Cardiac muscle cell (in vitro differentiated cells and primary cell): ENCODE data around the gene OCIAD1. TPM values are rescaled to one million over a fixed set of nuclear protein-coding genes. Genes with fewer than 3 reads are reported as not detected.

ENCODE experiments used
- DNase-seq, 2 donors: peaks; one replicate each; pipeline versions ENCODE4 v3.0.0 to v3.0.0-alpha.2; 2010 to 2017; ENCODE audit warnings: low read depth in 1 of 2, low spot score in 1 of 2
- H3K27ac ChIP-seq: fragments of 200-600 bp; sonication (generic); 2 replicates; pipeline ENCODE4 v1.5.1; 2016
- H3K27me3 ChIP-seq: fragments of 200-600 bp; sonication (generic); 2 replicates; pipeline ENCODE4 v1.6.0; 2016; ENCODE audit warnings: control low read depth
- H3K36me3 ChIP-seq: fragments of 200-600 bp; sonication (generic); 2 replicates; pipeline ENCODE4 v1.5.1; 2016; ENCODE audit warnings: control low read depth
- H3K4me1 ChIP-seq: fragments of 200-600 bp; sonication (generic); 2 replicates; pipeline ENCODE4 v1.8.1; 2017; ENCODE audit warnings: low read depth, mild to moderate bottlenecking, mixed run types
- H3K4me3 ChIP-seq: fragments of 200-600 bp; sonication (generic); 2 replicates; pipeline ENCODE4 v1.5.1; 2016; ENCODE audit warnings: mild to moderate bottlenecking
- H3K9me3 ChIP-seq: fragments of 200-600 bp; sonication (generic); 2 replicates; pipeline ENCODE4 v1.5.1; 2017; ENCODE audit warnings: low read depth, mild to moderate bottlenecking, control low read depth
- CTCF ChIP-seq: IDR thresholded peaks from 2 replicates; pipeline ENCODE4 v1.5.1; 2012; ENCODE audit warnings: low read depth, mild to moderate bottlenecking, low read length
- polyA plus RNA-seq: library from polyadenylated mRNA; unstranded; fragments of >200 nt; fragmentation: Nextera tagmentation; extraction: Ambion mirVana; gene quantifications from 2 replicates; pipeline ENCODE4 v1.2.1, GENCODE V29; 2016
- total RNA-seq: library from RNA; depleted of rRNA; stranded (reverse); fragments of >200 nt; gene quantifications from 2 replicates; pipeline ENCODE4 v1.2.3, GENCODE V29; 2016

OCIAD1 gene
- total and polyA plus RNA-seq, 2 experiments from 2014 or later: 118 to 193 TPM

- H3K27ac ChIP-seq: no peak overlapping the region
- no peaks in the 10 kb centered on the region for H3K36me3 ChIP-seq
- no peaks in the 10 kb centered on the region for H3K4me1 ChIP-seq
- no peak for DNase-seq
- no peaks in the 10 kb centered on the region for H3K27me3 ChIP-seq
- H3K4me3 ChIP-seq: no peak overlapping the region
- no peak for TF ChIP-seq CTCF
- no peaks in the 10 kb centered on the region for H3K9me3 ChIP-seq
Measured at GRCh38 chr4:48899432-48899749, 68.5 kb downstream of the OCIAD1 start.

GRCh38 chr4:48899950-48900349 lies 69.1 kb downstream of the OCIAD1 start:
- no peaks in the 10 kb centered on the region for H3K9me3 ChIP-seq
- no peaks in the 10 kb centered on the region for H3K27me3 ChIP-seq
- H3K27ac ChIP-seq: no peak overlapping the region
- no peak for TF ChIP-seq CTCF
- no peaks in the 10 kb centered on the region for H3K36me3 ChIP-seq
- DNase-seq: peak in 1 of 2 donors; percentile 83
- H3K4me3 ChIP-seq: no peak overlapping the region
- H3K4me1 ChIP-seq: no peaks in the 10 kb centered on the region

GRCh38 chr4:48901196-48901595 lies 70.3 kb downstream of the OCIAD1 start:
- H3K36me3 ChIP-seq: no peaks in the 10 kb centered on the region

GRCh38 chr4:48902266-48902665 lies 71.4 kb downstream of the OCIAD1 start:
- no peak overlapping the region for H3K4me3 ChIP-seq
- TF ChIP-seq CTCF: no peak
- H3K27ac ChIP-seq: no peak overlapping the region
- H3K9me3 ChIP-seq: no peaks in the 10 kb centered on the region
- DNase-seq: peak in 1 of 2 donors; percentile 10
- no peaks in the 10 kb centered on the region for H3K36me3 ChIP-seq
- H3K4me1 ChIP-seq: no peaks in the 10 kb centered on the region
- no peaks in the 10 kb centered on the region for H3K27me3 ChIP-seq

More at GRCh38 chr4:48901196-48901595, 70.3 kb downstream of the OCIAD1 start:
- no peak for TF ChIP-seq CTCF
- Histone ChIP-seq H3K27me3 (no peaks in the 10 kb centered on the region), H3K4me1 (no peaks in the 10 kb centered on the region), H3K27ac (no peak overlapping the region), H3K4me3 (no peak overlapping the region), H3K9me3 (no peaks in the 10 kb centered on the region)
- no peak for DNase-seq

- TF ChIP-seq CTCF: no peak
- Histone ChIP-seq H3K27me3 (no peaks in the 10 kb centered on the region), H3K9me3 (no peaks in the 10 kb centered on the region), H3K36me3 (no peaks in the 10 kb centered on the region), H3K4me1 (no peaks in the 10 kb centered on the region), H3K27ac (no peak overlapping the region), H3K4me3 (no peak overlapping the region)
- DNase-seq: no peak
Measured at GRCh38 chr4:48904101-48904500, 73.2 kb downstream of the OCIAD1 start.
